Stimulated activated CD4-positive, alpha-beta T cell treated with anti-CD3 and anti-CD28 coated beads, Interleukin-1b, Interleukin-23, amount 100 ng/mL, for 48 hours (primary cell): ENCODE results near the gene PMEPA1.

Source experiments
- DNase-seq: peaks from one replicate; pipeline ENCODE4 v3.0.0-alpha.2; 2020

Gene PMEPA1

GRCh38 chr20:57675773-57676172 lies 34.0 kb downstream of the PMEPA1 start:
- no peak for DNase-seq

- DNase-seq: no peak
These were observed 36.8 kb downstream of the PMEPA1 start for GRCh38 chr20:57672953-57673575.

DNA sequence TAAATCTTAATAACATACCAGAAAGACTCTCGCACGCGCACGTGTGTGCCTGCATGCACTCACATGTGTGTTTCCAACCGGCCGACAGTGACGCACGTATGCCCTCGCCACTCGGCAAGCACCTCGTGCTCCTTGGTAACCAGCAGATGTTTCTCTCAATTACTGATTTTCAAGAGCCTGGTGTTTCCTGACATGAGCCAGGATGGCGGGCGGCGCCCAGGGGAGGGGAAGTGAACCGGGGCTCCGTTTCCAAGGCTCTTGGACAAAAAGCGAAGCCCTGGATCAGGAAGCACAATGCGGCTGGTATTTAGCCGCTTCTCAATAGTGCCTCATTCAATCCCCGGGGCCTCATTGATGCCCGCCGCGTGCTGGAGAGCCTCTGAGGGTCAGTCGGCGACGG lies 37.7 kb downstream of the PMEPA1 start:
- no peak for DNase-seq

GRCh38 chr20:57671662-57672061 lies 38.2 kb downstream of the PMEPA1 start:
- DNase-seq: no peak

DNA sequence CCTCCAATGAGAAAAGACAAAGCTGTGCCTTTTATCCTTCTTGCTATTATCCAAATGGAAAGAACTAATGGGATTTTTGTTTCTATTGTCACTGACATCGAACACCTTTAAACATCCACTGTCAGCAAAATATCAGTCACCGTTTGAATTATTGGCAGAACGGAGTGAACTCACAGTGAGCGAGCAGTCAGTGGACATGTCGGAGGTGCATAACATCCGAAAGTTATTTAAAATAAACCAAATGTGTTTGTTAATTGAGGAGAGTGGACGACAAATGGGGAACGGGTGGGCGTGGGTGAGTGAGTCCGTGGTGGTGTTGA lies 38.8 kb downstream of the PMEPA1 start:
- DNase-seq: no peak

GRCh38 chr20:57670288-57671071 lies 39.3 kb downstream of the PMEPA1 start:
- DNase-seq: no peak

DNA sequence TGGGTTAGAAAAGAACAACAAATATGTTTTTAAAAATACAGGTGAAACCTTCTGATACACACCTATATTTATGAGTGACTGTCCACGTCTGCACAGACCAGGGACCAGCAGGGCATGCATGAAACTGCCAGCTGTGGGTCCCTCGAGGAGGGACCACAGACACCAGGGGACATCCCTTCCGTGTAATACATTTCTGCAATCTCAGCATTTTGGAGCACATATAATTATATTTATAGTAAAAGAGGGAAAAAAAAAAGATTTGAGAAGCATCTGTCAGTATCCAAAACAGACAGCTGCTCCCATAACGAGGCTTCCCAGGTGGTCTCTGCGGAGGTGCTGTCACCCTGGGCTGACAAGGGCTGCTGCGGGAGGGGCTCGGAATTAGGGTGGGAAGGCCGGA lies 40.2 kb downstream of the PMEPA1 start:
- DNase-seq: no peak

DNA sequence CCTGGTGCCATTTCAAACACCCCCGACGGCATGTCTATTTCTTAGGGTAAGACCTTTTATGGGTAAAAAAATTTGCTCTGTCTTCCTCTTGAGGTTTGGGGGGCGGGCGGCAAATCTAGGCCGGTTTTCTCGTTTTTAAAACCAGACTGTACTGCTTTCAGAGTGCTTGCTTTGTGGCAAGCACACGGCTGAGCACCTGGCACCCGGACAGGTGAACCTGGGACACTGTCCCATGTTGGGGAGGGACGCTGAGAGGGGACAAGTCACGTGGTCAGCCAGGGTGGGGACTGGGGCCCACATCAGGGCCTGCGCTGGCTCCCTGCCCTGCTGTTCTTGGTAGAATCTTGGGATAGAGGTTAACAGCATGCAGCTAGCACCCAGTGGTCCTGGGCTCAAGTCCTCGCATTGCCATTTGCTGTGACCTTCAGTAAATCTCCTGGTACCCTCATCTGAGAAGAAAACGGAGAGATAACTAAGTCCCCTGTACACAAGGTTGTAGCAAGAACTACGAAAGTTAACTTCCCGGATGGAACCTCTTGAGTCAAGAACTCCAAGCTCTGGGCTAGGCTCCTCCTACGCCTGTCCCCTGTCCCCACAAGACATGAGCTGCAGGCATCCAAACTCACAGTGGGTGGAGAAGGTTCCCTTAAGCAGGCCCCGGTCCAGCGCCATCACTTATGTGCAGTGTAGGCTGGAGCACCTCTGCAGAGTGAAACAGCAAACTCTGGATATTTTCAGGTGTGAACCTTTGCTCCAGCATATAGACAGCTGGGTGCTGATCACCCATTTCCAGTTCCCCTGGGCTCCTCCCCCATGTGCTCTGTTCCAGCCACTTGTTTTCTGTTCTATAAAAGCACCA lies 41.7 kb downstream of the PMEPA1 start:
- no peak for DNase-seq

DNA sequence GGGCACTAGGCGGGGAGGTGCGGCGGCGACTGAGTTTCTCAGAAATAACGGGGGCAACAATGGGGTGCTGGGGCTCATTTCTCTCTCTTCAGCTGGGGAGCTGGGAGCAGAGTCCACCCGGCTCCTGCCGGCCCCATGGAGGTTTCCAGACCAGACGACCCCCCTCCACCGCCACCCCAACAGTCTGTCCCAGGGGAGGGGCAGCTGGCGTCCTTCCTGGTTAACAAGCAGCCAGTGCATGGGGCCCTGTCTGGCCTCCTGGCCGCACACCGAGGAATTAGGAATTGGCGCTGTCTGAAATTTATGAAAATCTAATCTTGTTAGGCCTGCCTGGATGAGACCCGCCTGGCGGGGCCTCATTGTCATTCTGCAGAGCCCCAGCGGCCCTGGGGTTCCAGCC lies 42.4 kb downstream of the PMEPA1 start:
- no peak for DNase-seq

GRCh38 chr20:57666834-57667157 lies 43.0 kb downstream of the PMEPA1 start:
- DNase-seq: no peak

GRCh38 chr20:57666106-57666833 lies 43.5 kb downstream of the PMEPA1 start:
- no peak for DNase-seq

GRCh38 chr20:57665589-57665971 lies 44.2 kb downstream of the PMEPA1 start:
- no peak for DNase-seq

DNA sequence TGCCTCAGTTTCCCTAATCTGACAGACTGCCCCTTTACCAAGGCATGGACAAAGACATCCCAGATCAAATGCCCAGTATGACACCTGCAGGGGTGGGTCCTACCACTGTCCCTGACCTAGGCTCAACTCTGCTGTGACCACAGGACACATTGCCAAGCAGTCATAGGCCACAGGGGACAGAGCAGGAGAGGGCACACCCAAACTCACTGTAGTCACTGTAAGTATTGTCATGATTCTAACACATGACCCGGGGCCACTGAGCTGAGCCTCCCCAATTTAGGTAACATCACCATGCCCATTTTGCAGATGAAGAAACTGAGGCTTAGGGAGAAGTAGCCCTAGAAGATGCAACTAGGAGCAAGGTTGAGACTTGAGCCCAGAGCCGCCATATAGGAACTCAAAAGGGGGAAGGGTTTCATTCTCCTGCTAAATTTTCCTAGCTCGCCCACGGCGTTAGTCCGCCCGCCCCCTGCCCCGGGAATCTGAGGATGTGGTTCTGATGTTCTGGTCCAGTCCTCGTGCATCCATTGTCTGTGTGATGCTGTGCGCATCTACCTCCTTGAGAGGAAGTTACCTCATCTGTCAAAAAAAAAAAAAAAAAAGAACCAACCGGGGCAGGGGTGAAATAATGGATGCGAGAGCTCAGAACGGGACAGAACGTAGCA lies 44.8 kb downstream of the PMEPA1 start:
- no peak for DNase-seq

GRCh38 chr20:57664476-57664875 lies 45.3 kb downstream of the PMEPA1 start:
- DNase-seq: no peak

GRCh38 chr20:57663681-57664451 lies 45.9 kb downstream of the PMEPA1 start:
- no peak for DNase-seq

GRCh38 chr20:57663241-57663640 lies 46.6 kb downstream of the PMEPA1 start:
- DNase-seq: no peak

- DNase-seq: no peak
These were observed 47.2 kb downstream of the PMEPA1 start for GRCh38 chr20:57662456-57663240.

DNA sequence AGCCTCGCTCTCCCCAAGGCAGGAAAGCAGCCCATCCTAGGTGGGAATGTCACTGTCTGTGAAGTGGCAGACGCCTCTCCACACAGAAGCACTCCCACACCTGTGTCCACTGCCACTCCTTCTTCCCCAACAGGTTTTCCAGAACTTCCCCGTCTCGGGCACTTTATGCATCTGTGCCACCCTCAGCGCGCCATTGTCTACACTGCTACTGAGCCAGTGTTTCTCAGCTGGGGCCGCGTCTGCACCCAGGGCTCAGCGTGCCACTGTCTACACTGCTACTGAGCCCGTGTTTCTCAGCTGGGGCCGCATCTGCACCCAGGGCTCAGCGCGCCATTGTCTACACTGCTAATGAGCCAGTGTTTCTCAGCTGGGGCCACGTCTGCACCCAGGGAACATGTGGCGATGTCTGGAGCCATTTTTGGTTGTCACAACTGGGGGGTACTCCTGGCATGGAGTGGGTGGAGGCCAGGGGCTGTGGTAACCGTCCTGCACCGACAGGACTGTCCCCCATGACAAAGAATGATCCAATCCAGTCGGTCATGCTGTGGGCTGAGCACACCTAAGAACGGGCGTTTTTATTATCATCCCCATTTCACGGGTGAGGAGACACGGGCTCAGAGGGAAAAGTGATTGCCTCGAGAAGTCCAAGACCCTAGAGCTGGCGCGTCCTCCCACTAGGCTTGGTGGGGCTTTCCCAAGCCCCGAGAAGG lies 47.9 kb downstream of the PMEPA1 start:
- no peak for DNase-seq

DNA sequence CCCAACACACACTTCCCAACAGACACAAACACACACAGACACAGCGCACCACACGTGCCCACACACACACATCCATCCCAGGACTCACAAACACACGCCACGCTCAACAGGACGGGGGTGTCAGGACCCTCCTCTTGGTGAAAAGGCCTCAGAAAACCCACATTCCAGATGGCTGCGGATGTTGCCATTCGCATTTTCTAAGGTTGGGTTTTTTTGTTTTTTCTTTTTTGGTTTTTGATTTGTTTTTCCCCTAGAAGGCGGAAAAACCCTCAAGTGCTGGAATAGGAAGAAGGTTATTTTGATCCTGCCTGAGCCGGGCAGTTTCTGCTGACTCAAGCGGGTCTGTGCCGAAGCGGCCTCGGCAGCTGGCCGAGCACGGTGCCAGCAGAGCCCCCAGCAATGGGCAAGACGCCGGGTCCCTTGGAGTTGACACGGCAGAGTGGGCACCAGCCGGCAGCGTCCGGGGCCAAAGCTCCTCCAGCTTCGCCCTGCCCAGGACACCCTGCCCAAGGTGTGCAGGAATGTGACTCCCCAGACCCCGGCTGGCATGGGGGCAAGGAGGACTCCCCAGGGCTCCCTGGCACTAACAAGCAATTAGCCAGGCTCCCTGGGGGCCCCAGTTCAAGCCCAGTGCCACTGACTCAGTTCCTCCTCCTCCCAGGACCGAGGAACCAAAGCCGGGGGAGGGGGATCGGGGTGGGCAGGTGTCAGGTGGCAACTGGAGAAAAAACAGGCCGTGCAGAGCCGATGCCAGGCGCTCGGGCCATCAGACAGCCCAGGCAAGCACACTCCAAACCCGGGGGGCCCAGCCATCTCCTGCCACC lies 48.7 kb downstream of the PMEPA1 start:
- DNase-seq: no peak
